ENCODE data around the gene GFM2.

DNA sequence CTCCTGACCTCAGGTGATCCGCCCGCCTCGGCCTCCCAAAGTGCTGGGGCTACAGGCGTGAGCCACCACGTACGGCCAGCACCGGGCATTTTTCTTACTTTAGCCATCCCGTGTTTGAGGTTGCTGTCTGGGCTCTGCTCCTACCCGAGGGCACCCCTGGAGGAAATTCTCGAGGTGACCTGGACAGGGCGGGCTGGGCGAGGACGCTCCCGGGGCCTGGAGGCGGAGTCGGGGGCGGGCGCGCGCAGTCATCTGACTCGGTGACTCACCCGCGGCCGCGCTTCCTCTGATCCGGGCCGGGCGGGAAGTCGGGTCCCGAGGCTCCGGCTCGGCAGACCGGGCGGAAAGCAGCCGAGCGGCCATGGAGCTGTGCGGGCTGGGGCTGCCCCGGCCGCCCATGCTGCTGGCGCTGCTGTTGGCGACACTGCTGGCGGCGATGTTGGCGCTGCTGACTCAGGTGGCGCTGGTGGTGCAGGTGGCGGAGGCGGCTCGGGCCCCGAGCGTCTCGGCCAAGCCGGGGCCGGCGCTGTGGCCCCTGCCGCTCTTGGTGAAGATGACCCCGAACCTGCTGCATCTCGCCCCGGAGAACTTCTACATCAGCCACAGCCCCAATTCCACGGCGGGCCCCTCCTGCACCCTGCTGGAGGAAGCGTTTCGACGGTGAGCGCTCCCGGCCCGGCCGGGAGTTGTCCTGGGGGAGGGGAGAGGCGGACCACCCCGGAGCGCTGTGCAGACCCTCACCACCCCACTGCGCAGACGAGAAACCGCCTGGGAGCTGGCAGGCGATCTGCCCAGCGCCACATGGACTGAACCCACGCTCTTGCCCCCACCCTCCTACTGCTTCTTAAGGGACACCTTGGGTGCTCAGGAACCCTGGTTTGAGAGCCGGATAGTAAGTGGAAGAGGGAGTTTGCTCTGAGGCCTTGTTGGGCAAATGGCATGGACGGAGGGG is 81.7 kb downstream of the GFM2 start, which contains the start of gene HEXB:
- peak; percentile 83 to 86 for TF ChIP-seq POLR2A (IDR thresholded peaks at IDR 0.05)
- TF ChIP-seq CTCF (IDR thresholded peaks at IDR 0.05), result peak in 2 of 4 experiments; percentile 6 to 13

Data from gastroesophageal sphincter (tissue), 3 donors.